ENCODE results near the gene TCEANC2.
A peak's percentile ranks its signal among the peaks of the same experiment; 100 is the strongest.

Gene TCEANC2

DNA sequence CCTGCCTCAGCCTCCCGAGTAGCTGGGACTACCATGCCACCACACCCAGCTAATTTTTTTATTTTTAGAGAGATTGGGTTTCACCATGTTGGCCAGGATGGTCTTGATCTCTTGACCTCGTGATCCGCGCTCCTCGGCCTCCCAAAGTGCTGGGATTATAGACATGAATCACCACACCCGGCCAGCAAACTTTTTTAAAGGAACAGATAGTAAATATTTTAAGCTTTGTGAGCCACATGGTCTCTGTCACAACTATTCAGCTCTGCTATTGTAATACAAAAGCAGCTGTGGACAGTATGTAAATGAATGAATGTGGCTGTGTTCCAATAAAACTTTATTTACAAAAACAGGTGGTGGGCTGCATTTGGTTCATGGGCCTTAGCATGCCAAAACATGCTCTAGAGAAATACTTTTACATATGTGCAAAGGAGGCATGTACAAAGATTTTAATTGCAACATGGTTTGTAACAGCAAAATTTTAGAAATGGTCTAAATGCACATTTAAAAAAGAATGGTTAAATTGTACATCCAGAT is 52.4 kb downstream of the TCEANC2 start:
- Histone ChIP-seq H3K4ac (ENCODE audit: low read depth in 1 of 2, low read length in 2 of 2) (no peak overlapping the region), H3K27ac (ENCODE audit: low read length, poor library complexity, severe bottlenecking) (no peak overlapping the region), H3K4me3 (ENCODE audit: insufficient read depth in 1 of 2, low read depth in 1 of 2, low read length in 2 of 2) (no peak overlapping the region), H3K36me3 (ENCODE audit: control insufficient read depth in 1 of 2, insufficient read depth in 2 of 2, low read depth in 1 of 2, low read length in 2 of 2) (no peaks in the 10 kb centered on the region), H3K14ac (ENCODE audit: low read length in 2 of 2) (no peak overlapping the region), H3K18ac (ENCODE audit: low read depth in 1 of 2, low read length in 2 of 2) (no peak overlapping the region), H3K23ac (ENCODE audit: low read length in 2 of 2) (no peak overlapping the region), H3K9ac (ENCODE audit: low read length) (no peak overlapping the region), H3K27me3 (ENCODE audit: control insufficient read depth in 1 of 2, insufficient read depth in 1 of 2, low read length in 2 of 2) (no peaks in the 10 kb centered on the region), H2BK15ac (ENCODE audit: low read depth, poor library complexity, severe bottlenecking) (no peak overlapping the region), H3K9me3 (ENCODE audit: control insufficient read depth, low read length) (no peaks in the 10 kb centered on the region), H3K79me1 (replicated peaks; ENCODE audit: low read length, poor library complexity, severe bottlenecking) (no peaks in the 10 kb centered on the region), H3K4me1 (ENCODE audit: control insufficient read depth, insufficient read depth, low read depth, low read length) (no peaks in the 10 kb centered on the region), H3K4me2 (ENCODE audit: low read length, poor library complexity, severe bottlenecking) (no peak overlapping the region), H4K91ac (ENCODE audit: low read length) (no peak overlapping the region), H2BK5ac (ENCODE audit: low read depth, low read length, poor library complexity, severe bottlenecking) (no peak overlapping the region), H4K8ac (ENCODE audit: low read length) (no peak overlapping the region), H2AFZ (ENCODE audit: low read depth, low read length) (no peak overlapping the region), H2BK12ac (ENCODE audit: low read length in 2 of 2) (no peak overlapping the region), H2BK120ac (ENCODE audit: low read depth, low read length) (no peak overlapping the region), H2AK5ac (ENCODE audit: low read length, severe bottlenecking) (no peak overlapping the region)
- peak; percentile 15 for DNase-seq
- WGBS = 63% methylated on average over 4 of the region's 6 CpGs

DNA sequence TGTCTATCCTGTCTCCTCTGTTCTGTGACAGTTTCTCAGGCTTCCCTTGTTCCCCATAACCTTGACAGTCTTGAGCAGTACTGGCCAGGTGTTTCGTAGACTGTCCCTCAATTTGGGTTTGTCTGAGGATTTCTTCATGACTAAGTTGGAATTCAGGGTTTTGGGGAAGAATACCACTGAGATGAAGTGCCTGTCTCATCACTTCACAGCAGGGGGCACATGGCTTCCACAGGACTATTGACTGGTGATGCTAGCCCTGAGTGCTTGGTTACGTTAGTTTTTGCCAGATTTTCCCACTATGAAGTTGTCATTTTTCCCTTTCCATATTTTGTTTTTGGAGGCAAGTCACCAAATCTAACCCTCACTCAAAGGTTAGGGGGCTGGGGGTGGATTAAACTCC is 53.7 kb downstream of the TCEANC2 start:
- H3K4me1 ChIP-seq (ENCODE audit: control insufficient read depth, insufficient read depth, low read depth, low read length) = no peaks in the 10 kb centered on the region
- H3K18ac ChIP-seq (ENCODE audit: low read depth in 1 of 2, low read length in 2 of 2) = no peak overlapping the region
- no peak overlapping the region for H2BK120ac ChIP-seq (ENCODE audit: low read depth, low read length)
- H2AFZ ChIP-seq (ENCODE audit: low read depth, low read length) = no peak overlapping the region
- no peak overlapping the region for H2BK12ac ChIP-seq (ENCODE audit: low read length in 2 of 2)
- no peak overlapping the region for H3K4me2 ChIP-seq (ENCODE audit: low read length, poor library complexity, severe bottlenecking)
- H2BK15ac ChIP-seq (ENCODE audit: low read depth, poor library complexity, severe bottlenecking) = no peak overlapping the region
- no peaks in the 10 kb centered on the region for H3K27me3 ChIP-seq (ENCODE audit: control insufficient read depth in 1 of 2, insufficient read depth in 1 of 2, low read length in 2 of 2)
- H4K91ac ChIP-seq (ENCODE audit: low read length) = no peak overlapping the region
- H3K14ac ChIP-seq (ENCODE audit: low read length in 2 of 2) = no peak overlapping the region
- H4K8ac ChIP-seq (ENCODE audit: low read length) = no peak overlapping the region
- H3K27ac ChIP-seq (ENCODE audit: low read length, poor library complexity, severe bottlenecking) = no peak overlapping the region
- H3K36me3 ChIP-seq (ENCODE audit: control insufficient read depth in 1 of 2, insufficient read depth in 2 of 2, low read depth in 1 of 2, low read length in 2 of 2) = no peaks in the 10 kb centered on the region
- WGBS = 67% methylated on average over 2 of the region's 2 CpGs
- no peak overlapping the region for H3K9ac ChIP-seq (ENCODE audit: low read length)
- no peaks in the 10 kb centered on the region for H3K9me3 ChIP-seq (ENCODE audit: control insufficient read depth, low read length)
- no peak overlapping the region for H2AK5ac ChIP-seq (ENCODE audit: low read length, severe bottlenecking)
- no peak overlapping the region for H2BK5ac ChIP-seq (ENCODE audit: low read depth, low read length, poor library complexity, severe bottlenecking)
- no peak overlapping the region for H3K4me3 ChIP-seq (ENCODE audit: insufficient read depth in 1 of 2, low read depth in 1 of 2, low read length in 2 of 2)
- H3K23ac ChIP-seq (ENCODE audit: low read length in 2 of 2) = no peak overlapping the region
- no peaks in the 10 kb centered on the region for H3K79me1 ChIP-seq (replicated peaks; ENCODE audit: low read length, poor library complexity, severe bottlenecking)
- peak; percentile 12 for DNase-seq
- no peak overlapping the region for H3K4ac ChIP-seq (ENCODE audit: low read depth in 1 of 2, low read length in 2 of 2)

DNA sequence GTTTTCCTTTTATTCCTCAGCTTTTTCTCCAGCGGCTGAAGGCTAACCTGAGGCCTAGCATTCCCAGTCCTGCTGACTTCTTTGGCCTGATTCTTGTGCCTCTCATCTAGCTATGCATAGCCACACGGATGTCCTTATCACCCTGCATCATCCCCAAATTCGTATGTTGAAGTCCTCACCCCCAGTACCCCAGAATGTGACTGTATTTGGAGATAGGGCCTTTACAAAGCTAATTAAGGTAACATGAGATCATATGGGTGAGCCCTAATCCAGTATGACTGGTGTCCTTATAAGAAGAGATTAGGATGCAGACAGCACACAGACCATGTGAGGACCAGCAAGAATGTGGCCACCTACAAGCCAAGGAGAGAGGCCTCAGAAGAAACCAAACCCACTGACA is 54.7 kb downstream of the TCEANC2 start:
- no peak overlapping the region for H2AK5ac ChIP-seq (ENCODE audit: low read length, severe bottlenecking)
- H4K91ac ChIP-seq (ENCODE audit: low read length) = no peak overlapping the region
- H3K4me1 ChIP-seq (ENCODE audit: control insufficient read depth, insufficient read depth, low read depth, low read length) = no peaks in the 10 kb centered on the region
- WGBS = 86% methylated on average over 1 of the region's 3 CpGs
- no peak overlapping the region for H3K14ac ChIP-seq (ENCODE audit: low read length in 2 of 2)
- H3K27ac ChIP-seq (ENCODE audit: low read length, poor library complexity, severe bottlenecking) = no peak overlapping the region
- no peak overlapping the region for H4K8ac ChIP-seq (ENCODE audit: low read length)
- H2AFZ ChIP-seq (ENCODE audit: low read depth, low read length) = no peak overlapping the region
- H3K18ac ChIP-seq (ENCODE audit: low read depth in 1 of 2, low read length in 2 of 2) = no peak overlapping the region
- no peaks in the 10 kb centered on the region for H3K79me1 ChIP-seq (replicated peaks; ENCODE audit: low read length, poor library complexity, severe bottlenecking)
- H3K9me3 ChIP-seq (ENCODE audit: control insufficient read depth, low read length) = no peaks in the 10 kb centered on the region
- no peak overlapping the region for H3K4me2 ChIP-seq (ENCODE audit: low read length, poor library complexity, severe bottlenecking)
- H2BK120ac ChIP-seq (ENCODE audit: low read depth, low read length) = no peak overlapping the region
- H3K27me3 ChIP-seq (ENCODE audit: control insufficient read depth in 1 of 2, insufficient read depth in 1 of 2, low read length in 2 of 2) = peaks cover 0 to 3% of the 10 kb centered on the region in 2 experiments
- H2BK15ac ChIP-seq (ENCODE audit: low read depth, poor library complexity, severe bottlenecking) = no peak overlapping the region
- H3K9ac ChIP-seq (ENCODE audit: low read length) = no peak overlapping the region
- no peak overlapping the region for H3K4ac ChIP-seq (ENCODE audit: low read depth in 1 of 2, low read length in 2 of 2)
- no peak for DNase-seq
- no peak overlapping the region for H2BK5ac ChIP-seq (ENCODE audit: low read depth, low read length, poor library complexity, severe bottlenecking)
- no peak overlapping the region for H3K4me3 ChIP-seq (ENCODE audit: insufficient read depth in 1 of 2, low read depth in 1 of 2, low read length in 2 of 2)
- H3K23ac ChIP-seq (ENCODE audit: low read length in 2 of 2) = no peak overlapping the region
- H3K36me3 ChIP-seq (ENCODE audit: control insufficient read depth in 1 of 2, insufficient read depth in 2 of 2, low read depth in 1 of 2, low read length in 2 of 2) = no peaks in the 10 kb centered on the region
- no peak overlapping the region for H2BK12ac ChIP-seq (ENCODE audit: low read length in 2 of 2)

DNA sequence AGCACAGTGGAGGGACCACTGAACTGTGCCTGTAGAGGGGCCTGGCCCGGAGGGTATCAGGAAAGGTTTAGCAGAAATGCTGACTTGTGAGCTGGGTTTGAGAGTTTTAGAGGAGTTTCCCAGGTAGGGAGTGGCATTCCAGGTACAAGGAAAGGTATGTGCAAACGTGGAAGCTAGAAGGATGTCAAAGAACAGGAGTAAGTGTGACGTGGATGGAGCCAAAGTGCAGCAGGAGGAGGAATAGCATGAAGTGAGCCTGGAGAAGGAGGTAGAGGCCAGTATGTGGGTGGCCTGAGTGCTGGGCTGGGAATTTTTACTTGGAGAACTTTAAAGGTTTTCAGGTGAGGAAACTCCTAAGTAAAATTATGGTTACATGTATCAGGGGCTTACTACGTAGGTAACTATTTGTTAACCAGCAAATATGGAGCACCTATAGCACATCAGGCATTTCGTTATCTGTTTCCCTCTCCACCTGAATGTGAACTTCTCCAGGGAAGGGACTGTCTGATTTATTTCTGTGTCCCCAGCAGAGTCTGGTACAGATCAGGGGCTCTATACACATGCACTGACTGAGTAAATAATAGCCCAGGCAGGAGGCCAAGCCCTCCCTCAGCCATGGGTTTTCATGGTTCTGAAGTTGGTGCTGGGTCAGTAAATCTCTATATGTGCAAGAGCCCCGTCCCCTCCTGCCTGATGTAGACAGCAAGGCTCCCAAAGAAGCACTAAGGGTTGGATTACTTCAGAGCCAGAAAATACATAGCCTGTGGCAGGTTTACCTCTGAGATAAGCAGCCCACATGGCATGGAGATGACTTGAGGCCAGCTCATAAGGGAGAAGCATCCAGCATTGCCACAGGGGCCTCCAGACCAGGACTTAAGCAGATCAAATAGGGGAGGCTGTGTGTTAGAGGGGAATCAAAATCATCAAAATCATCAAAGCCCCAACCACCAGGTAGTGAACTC is 56.0 kb downstream of the TCEANC2 start:
- 85% methylated on average over 6 of the region's 6 CpGs for WGBS
- Histone ChIP-seq H3K9me3 (ENCODE audit: control insufficient read depth, low read length) (no peaks in the 10 kb centered on the region), H3K4ac (ENCODE audit: low read depth in 1 of 2, low read length in 2 of 2) (no peak overlapping the region), H3K9ac (ENCODE audit: low read length) (no peak overlapping the region), H3K4me3 (ENCODE audit: insufficient read depth in 1 of 2, low read depth in 1 of 2, low read length in 2 of 2) (no peak overlapping the region), H2AFZ (ENCODE audit: low read depth, low read length) (no peak overlapping the region), H3K27me3 (ENCODE audit: control insufficient read depth in 1 of 2, insufficient read depth in 1 of 2, low read length in 2 of 2) (peaks cover 0 to 6% of the 10 kb centered on the region in 2 experiments), H3K14ac (ENCODE audit: low read length in 2 of 2) (no peak overlapping the region), H3K4me1 (ENCODE audit: control insufficient read depth, insufficient read depth, low read depth, low read length) (no peaks in the 10 kb centered on the region), H2AK5ac (ENCODE audit: low read length, severe bottlenecking) (no peak overlapping the region), H3K18ac (ENCODE audit: low read depth in 1 of 2, low read length in 2 of 2) (no peak overlapping the region), H4K8ac (ENCODE audit: low read length) (no peak overlapping the region), H2BK15ac (ENCODE audit: low read depth, poor library complexity, severe bottlenecking) (no peak overlapping the region), H3K23ac (ENCODE audit: low read length in 2 of 2) (no peak overlapping the region), H3K36me3 (ENCODE audit: control insufficient read depth in 1 of 2, insufficient read depth in 2 of 2, low read depth in 1 of 2, low read length in 2 of 2) (no peaks in the 10 kb centered on the region), H2BK12ac (ENCODE audit: low read length in 2 of 2) (no peak overlapping the region), H2BK120ac (ENCODE audit: low read depth, low read length) (no peak overlapping the region), H3K4me2 (ENCODE audit: low read length, poor library complexity, severe bottlenecking) (no peak overlapping the region), H3K27ac (ENCODE audit: low read length, poor library complexity, severe bottlenecking) (no peak overlapping the region), H2BK5ac (ENCODE audit: low read depth, low read length, poor library complexity, severe bottlenecking) (no peak overlapping the region), H4K91ac (ENCODE audit: low read length) (no peak overlapping the region), H3K79me1 (replicated peaks; ENCODE audit: low read length, poor library complexity, severe bottlenecking) (no peaks in the 10 kb centered on the region)
- DNase-seq = no peak
